Subcutaneous adipose tissue (tissue), 4 donors: ENCODE results near the gene TCF15. TPM values are rescaled to one million over a fixed set of nuclear protein-coding genes. Genes with fewer than 3 reads are reported as not detected.

Experiments
- total RNA-seq, 4 donors: library from RNA; depleted of rRNA; stranded (reverse); fragments of >200 nt; gene quantifications; one replicate each; pipeline ENCODE4 v1.1.0, GENCODE V29; 2016

TCF15 gene
- total RNA-seq, 4 donors from 2014 or later = 0.34 to 3.4 (median 2.3) TPM

Other genes with a start within 250 kb of the TCF15 start
- 1 to 10 TPM; 2.0 to 6.5 (median 3.6) TPM for gene TRIB3, start 229.5 kb downstream of the TCF15 start, total RNA-seq
- 10 to 100 TPM; 29.3 to 91.6 (median 55.1) TPM for gene RBCK1, start 202.0 kb downstream of the TCF15 start, total RNA-seq
- gene TBC1D20, start 147.8 kb downstream of the TCF15 start, total RNA-seq = 10 to 100 TPM; 36.9 to 54.5 (median 44.6) TPM
- 100 to 1,000 TPM in 1 of 4 donors, 10 to 100 TPM in 3; 63.0 to 103 (median 78.3) TPM for gene CSNK2A1, start 66.5 kb downstream of the TCF15 start, total RNA-seq
- 10 to 100 TPM; 13.4 to 24.0 (median 22.7) TPM for gene SRXN1, start 42.9 kb upstream of the TCF15 start, total RNA-seq
- not detected for gene SCRT2, start 65.5 kb upstream of the TCF15 start, total RNA-seq
- gene SLC52A3, start 158.2 kb upstream of the TCF15 start, total RNA-seq = under 1 TPM; 0.33 to 0.66 (median 0.45) TPM
- gene FAM110A, start 223.4 kb upstream of the TCF15 start, total RNA-seq = 1 to 10 TPM in 3 of 4 donors, not detected in 1; 2.7 to 4.6 (median 2.8) TPM